Middle frontal gyrus (tissue), 1 donor: ENCODE data around the gene METTL9.

Source experiments
- DNase-seq: peaks from one replicate; pipeline ENCODE4 v3.0.0-alpha.2; 2015; ENCODE audit warnings: low spot score; ENCODE audit errors: extremely low spot score

METTL9 gene

GRCh38 chr16:21703589-21704174 is 104.3 kb downstream of the METTL9 start:
- DNase-seq, result no peak

GRCh38 chr16:21704266-21704665 is 104.9 kb downstream of the METTL9 start:
- no peak for DNase-seq

- no peak for DNase-seq
These were observed 105.4 kb downstream of the METTL9 start for GRCh38 chr16:21704733-21705132.
